Aorta (tissue), 5 donors: ENCODE measurements around the gene MAP1LC3A. TPM values are rescaled to one million over a fixed set of nuclear protein-coding genes. Genes with fewer than 3 reads are reported as not detected.

Experiments used
- ATAC-seq: fragments of 200-7000 bp; cut with Tn5 transposase; one replicate; pipeline ENCODE4 v1.9.1; 2022; ENCODE audit warnings: moderate library complexity; ENCODE audit not compliant: low FRiP score
- DNase-seq, 2 donors: peaks; one replicate each; pipeline ENCODE4 v3.0.0-alpha.2; 2020
- H3K27ac ChIP-seq, 2 donors: one replicate each; pipeline ENCODE4 v1.5.1; 2013; ENCODE audit warnings: low read length in 2 of 2, mild to moderate bottlenecking in 2 of 2, moderate library complexity in 2 of 2, control low read depth in 1 of 2, inconsistent platforms in 1 of 2, low read depth in 1 of 2
- H3K27me3 ChIP-seq, 2 donors: one replicate each; pipeline ENCODE4 v1.6.1; 2013; ENCODE audit warnings: control low read depth in 1 of 2, low read length in 1 of 2, mild to moderate bottlenecking in 1 of 2, moderate library complexity in 1 of 2; ENCODE audit not compliant: insufficient read depth in 2 of 2, control insufficient read depth in 1 of 2
- H3K36me3 ChIP-seq, 2 donors: one replicate each; pipeline ENCODE4 v1.6.1; 2013; ENCODE audit warnings: control low read depth in 1 of 2, low read length in 1 of 2, mild to moderate bottlenecking in 1 of 2; ENCODE audit not compliant: insufficient read depth in 2 of 2, control insufficient read depth in 1 of 2
- H3K4me1 ChIP-seq, 2 donors: one replicate each; pipeline ENCODE4 v1.6.1; 2013; ENCODE audit warnings: low read length in 2 of 2, control low read depth in 1 of 2, mild to moderate bottlenecking in 1 of 2, moderate library complexity in 1 of 2; ENCODE audit not compliant: insufficient read depth in 2 of 2, control insufficient read depth in 1 of 2
- H3K4me3 ChIP-seq, 2 donors: one replicate each; pipeline ENCODE4 v1.5.1; 2013; ENCODE audit warnings: low read length in 2 of 2, control low read depth in 1 of 2, mild to moderate bottlenecking in 1 of 2
- H3K9me3 ChIP-seq: one replicate; pipeline ENCODE4 v1.6.1; 2013; ENCODE audit warnings: mild to moderate bottlenecking, low read length; ENCODE audit not compliant: control insufficient read depth
- WGBS, 2 donors: extraction: QIAGEN DNeasy Blood & Tissue Kit; methylation state at CpG; one replicate each; pipeline ENCODE4 v1.1.7; 2013; 5-methylcytosine and 5-hydroxymethylcytosine counted together
- intact Hi-C, 2 donors: fragments of 100-400 bp; cut with DNase I; formaldehyde crosslinking; loops; one replicate each; pipeline versions ENCODE4 v1.14.2 to v1.15.0; 2022
- polyA plus RNA-seq, 2 donors: library from polyadenylated mRNA; stranded (reverse); fragments of 200-250 nt; gene quantifications; one replicate each; pipeline ENCODE4 v1.2.3, GENCODE V29; 2013
- total RNA-seq, 2 donors: library from RNA; stranded (reverse); fragmentation: NEBNext Ultra II Directional; extraction: Animal tissue kit (Norgen Biotek cat#: 25700); gene quantifications; one replicate each; pipeline ENCODE4 v1.2.1, GENCODE V29; 2021
- donor health status: healthy with polysubstance abuse.
- donor health status: Bipolar disorder and iron deficiency.
- donor health status: DM: no; HTN: no; CAD: no.
- donor health status: DM: no; HTN: no; CAD: no.
- donor health status: DM: yes; HTN: yes; CAD: no.

MAP1LC3A gene
- total and polyA plus RNA-seq, 4 donors, result 32.6 to 92.9 (median 45.6) TPM

GRCh38 chr20:34561661-34562060 lies 3.1 kb downstream of the MAP1LC3A start:
- Histone ChIP-seq H3K9me3 (no peaks in the 10 kb centered on the region), H3K4me3 (no peak overlapping the region), H3K27ac (no peak overlapping the region), H3K36me3 (peaks cover 0 to 2% of the 10 kb centered on the region in 2 donors), H3K27me3 (no peaks in the 10 kb centered on the region), H3K4me1 (no peaks in the 10 kb centered on the region)
- ATAC-seq, result no peak
- DNase-seq, result no peak
- 73 to 75% methylated on average over 10 of the region's 10 CpGs for WGBS, 2 donors
- intact Hi-C loops, result loop anchor here in 1 of 2 donors (5.0 kb wide), 1 partner anchor 146 kb away; no protein-coding TSS in a partner anchor

GRCh38 chr20:34562641-34563040 lies 4.1 kb downstream of the MAP1LC3A start:
- H3K27me3 ChIP-seq, result no peaks in the 10 kb centered on the region
- no peaks in the 10 kb centered on the region for H3K9me3 ChIP-seq
- ATAC-seq (no peak), DNase-seq (no peak)
- H3K4me1 ChIP-seq, result no peaks in the 10 kb centered on the region
- intact Hi-C loops, result loop anchor here in 1 of 2 donors (5.0 kb wide), 1 partner anchor 145 kb away; no protein-coding TSS in a partner anchor
- no peak overlapping the region for H3K27ac ChIP-seq
- H3K4me3 ChIP-seq, result no peak overlapping the region
- peaks cover 0 to 2% of the 10 kb centered on the region in 2 donors for H3K36me3 ChIP-seq
- WGBS, 2 donors, result 59 to 66% methylated on average over 5 of the region's 5 CpGs

- 79 to 80% methylated on average over 7 of the region's 7 CpGs for WGBS, 2 donors
Measured at GRCh38 chr20:34564833-34565232, 6.3 kb downstream of the MAP1LC3A start.

GRCh38 chr20:34566978-34567891 lies 8.7 kb downstream of the MAP1LC3A start:
- Histone ChIP-seq H3K4me3 (no peak overlapping the region), H3K36me3 (peaks cover 0 to 7% of the 10 kb centered on the region in 2 donors), H3K27me3 (no peaks in the 10 kb centered on the region), H3K27ac (no peak overlapping the region), H3K4me1 (no peaks in the 10 kb centered on the region), H3K9me3 (no peaks in the 10 kb centered on the region)
- no peak for ATAC-seq
- intact Hi-C loops, result no loop called here
- DNase-seq, result no peak
- 87 to 89% methylated on average over 9 of the region's 9 CpGs for WGBS, 2 donors

More at GRCh38 chr20:34564833-34565232, 6.3 kb downstream of the MAP1LC3A start:
- no peak for DNase-seq
- intact Hi-C loops, result loop anchor here in 1 of 2 donors (5.0 kb wide), 1 partner anchor 142 kb away; no protein-coding TSS in a partner anchor
- H3K4me1 ChIP-seq, result no peaks in the 10 kb centered on the region
- H3K27me3 ChIP-seq, result no peaks in the 10 kb centered on the region
- no peak for ATAC-seq
- H3K27ac ChIP-seq, result no peak overlapping the region
- no peaks in the 10 kb centered on the region for H3K9me3 ChIP-seq
- no peak overlapping the region for H3K4me3 ChIP-seq
- H3K36me3 ChIP-seq, result peaks cover 0 to 2% of the 10 kb centered on the region in 2 donors

GRCh38 chr20:34567892-34568865 lies 9.7 kb downstream of the MAP1LC3A start:
- no peak overlapping the region for H3K27ac ChIP-seq
- H3K9me3 ChIP-seq, result no peaks in the 10 kb centered on the region
- ATAC-seq, result no peak
- H3K27me3 ChIP-seq, result no peaks in the 10 kb centered on the region
- H3K4me3 ChIP-seq, result no peak overlapping the region
- no peaks in the 10 kb centered on the region for H3K4me1 ChIP-seq
- WGBS, 2 donors, result 92 to 93% methylated on average over 15 of the region's 15 CpGs
- DNase-seq, result no peak
- intact Hi-C loops, result no loop called here
- H3K36me3 ChIP-seq, result peaks cover 0 to 7% of the 10 kb centered on the region in 2 donors

- no peak for DNase-seq
- intact Hi-C loops, result no loop called here
- H3K9me3 ChIP-seq, result no peaks in the 10 kb centered on the region
- H3K36me3 ChIP-seq, result peaks cover 0 to 10% of the 10 kb centered on the region in 2 donors
- no peaks in the 10 kb centered on the region for H3K4me1 ChIP-seq
- 94% methylated on average over 2 of the region's 2 CpGs for WGBS, 2 donors
- no peak overlapping the region for H3K4me3 ChIP-seq
- no peak for ATAC-seq
- H3K27me3 ChIP-seq, result no peaks in the 10 kb centered on the region
- H3K27ac ChIP-seq, result no peak overlapping the region
Measured at GRCh38 chr20:34569598-34569997, 11.1 kb downstream of the MAP1LC3A start.

GRCh38 chr20:34570859-34571306 lies 12.4 kb downstream of the MAP1LC3A start:
- DNase-seq (no peak), ATAC-seq (no peak)
- WGBS, 2 donors, result 56 to 60% methylated on average over 3 of the region's 3 CpGs
- Histone ChIP-seq H3K9me3 (no peaks in the 10 kb centered on the region), H3K4me3 (no peak overlapping the region), H3K27ac (no peak overlapping the region), H3K36me3 (peaks cover 0 to 10% of the 10 kb centered on the region in 2 donors), H3K4me1 (no peaks in the 10 kb centered on the region), H3K27me3 (no peaks in the 10 kb centered on the region)
- intact Hi-C loops, result no loop called here

- H3K27ac ChIP-seq, result no peak overlapping the region
- no peaks in the 10 kb centered on the region for H3K27me3 ChIP-seq
- DNase-seq (no peak), ATAC-seq (no peak)
- peaks cover 0 to 10% of the 10 kb centered on the region in 2 donors for H3K36me3 ChIP-seq
- intact Hi-C loops, result no loop called here
- WGBS, 2 donors, result 88 to 89% methylated on average over 5 of the region's 5 CpGs
- no peaks in the 10 kb centered on the region for H3K4me1 ChIP-seq
- no peaks in the 10 kb centered on the region for H3K9me3 ChIP-seq
- H3K4me3 ChIP-seq, result no peak overlapping the region
Measured at GRCh38 chr20:34571753-34572152, 13.2 kb downstream of the MAP1LC3A start.
